ENCODE measurements around the gene C2orf69.
A peak's percentile ranks its signal among the peaks of the same experiment; 100 is the strongest.

C2orf69 gene

DNA sequence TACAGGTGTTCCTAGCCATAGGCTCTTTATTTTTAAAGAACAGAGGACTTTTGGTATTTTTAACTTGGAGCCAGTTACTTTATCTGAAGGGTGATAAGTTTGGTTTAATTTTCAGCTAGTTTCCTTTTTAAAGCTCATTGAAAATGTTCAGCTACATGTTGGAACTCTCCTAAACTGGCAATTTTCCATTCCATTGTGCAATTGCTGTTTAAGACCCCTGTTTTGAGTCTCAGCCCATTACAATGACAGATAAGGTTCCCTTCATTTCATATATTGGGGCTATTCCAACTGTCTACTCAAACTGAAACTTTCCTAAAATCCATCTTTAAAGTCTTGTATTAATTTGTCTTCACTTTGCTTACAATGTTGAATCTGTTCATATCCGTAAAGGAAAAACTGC, 55.9 kb downstream of the C2orf69 start:
- H3K4me3 ChIP-seq (ENCODE audit: low read depth, low read length): no peak overlapping the region
- TF ChIP-seq, protein P1, sequence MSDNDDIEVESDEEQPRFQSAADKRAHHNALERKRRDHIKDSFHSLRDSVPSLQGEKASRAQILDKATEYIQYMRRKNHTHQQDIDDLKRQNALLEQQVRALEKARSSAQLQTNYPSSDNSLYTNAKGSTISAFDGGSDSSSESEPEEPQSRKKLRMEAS (IDR thresholded peaks at IDR 0.05; ENCODE audit: low read depth, low read length): no peak
- TF ChIP-seq MYC (IDR thresholded peaks at IDR 0.05; ENCODE audit: low read depth, low read length): no peak
- DNase-seq (ENCODE audit: low read depth): no peak

DNA sequence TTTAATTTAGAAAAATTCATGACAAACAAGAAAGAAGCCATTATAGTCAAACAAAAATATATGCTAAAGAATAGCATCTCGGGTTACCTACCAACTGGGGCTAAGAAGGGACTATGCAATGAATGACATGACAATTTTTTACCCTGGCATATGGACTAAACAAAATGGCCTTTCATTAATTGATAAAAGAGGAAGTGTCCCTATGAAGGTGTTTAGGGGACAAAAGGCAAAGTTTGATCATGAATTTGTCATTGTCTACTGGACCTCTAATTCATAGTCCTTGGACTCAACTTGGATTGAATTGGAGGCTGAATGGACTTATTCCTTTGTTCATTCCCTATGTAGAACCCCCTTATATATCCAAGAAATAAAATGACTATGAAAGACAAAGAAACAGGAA, 57.0 kb downstream of the C2orf69 start:
- no peak for DNase-seq (ENCODE audit: low read depth)
- TF ChIP-seq, protein P1 (IDR thresholded peaks at IDR 0.05; ENCODE audit: low read depth, low read length): no peak
- no peak for TF ChIP-seq MYC (IDR thresholded peaks at IDR 0.05; ENCODE audit: low read depth, low read length)
- no peak for TF ChIP-seq POLR2A (IDR thresholded peaks at IDR 0.05; ENCODE audit: extremely low read depth, insufficient read length)
- TF ChIP-seq, protein P2, sequence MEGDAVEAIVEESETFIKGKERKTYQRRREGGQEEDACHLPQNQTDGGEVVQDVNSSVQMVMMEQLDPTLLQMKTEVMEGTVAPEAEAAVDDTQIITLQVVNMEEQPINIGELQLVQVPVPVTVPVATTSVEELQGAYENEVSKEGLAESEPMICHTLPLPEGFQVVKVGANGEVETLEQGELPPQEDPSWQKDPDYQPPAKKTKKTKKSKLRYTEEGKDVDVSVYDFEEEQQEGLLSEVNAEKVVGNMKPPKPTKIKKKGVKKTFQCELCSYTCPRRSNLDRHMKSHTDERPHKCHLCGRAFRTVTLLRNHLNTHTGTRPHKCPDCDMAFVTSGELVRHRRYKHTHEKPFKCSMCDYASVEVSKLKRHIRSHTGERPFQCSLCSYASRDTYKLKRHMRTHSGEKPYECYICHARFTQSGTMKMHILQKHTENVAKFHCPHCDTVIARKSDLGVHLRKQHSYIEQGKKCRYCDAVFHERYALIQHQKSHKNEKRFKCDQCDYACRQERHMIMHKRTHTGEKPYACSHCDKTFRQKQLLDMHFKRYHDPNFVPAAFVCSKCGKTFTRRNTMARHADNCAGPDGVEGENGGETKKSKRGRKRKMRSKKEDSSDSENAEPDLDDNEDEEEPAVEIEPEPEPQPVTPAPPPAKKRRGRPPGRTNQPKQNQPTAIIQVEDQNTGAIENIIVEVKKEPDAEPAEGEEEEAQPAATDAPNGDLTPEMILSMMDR (IDR thresholded peaks at IDR 0.05; ENCODE audit: low read depth, low read length): no peak
- H3K4me3 ChIP-seq (ENCODE audit: low read depth, low read length): no peak overlapping the region

DNA sequence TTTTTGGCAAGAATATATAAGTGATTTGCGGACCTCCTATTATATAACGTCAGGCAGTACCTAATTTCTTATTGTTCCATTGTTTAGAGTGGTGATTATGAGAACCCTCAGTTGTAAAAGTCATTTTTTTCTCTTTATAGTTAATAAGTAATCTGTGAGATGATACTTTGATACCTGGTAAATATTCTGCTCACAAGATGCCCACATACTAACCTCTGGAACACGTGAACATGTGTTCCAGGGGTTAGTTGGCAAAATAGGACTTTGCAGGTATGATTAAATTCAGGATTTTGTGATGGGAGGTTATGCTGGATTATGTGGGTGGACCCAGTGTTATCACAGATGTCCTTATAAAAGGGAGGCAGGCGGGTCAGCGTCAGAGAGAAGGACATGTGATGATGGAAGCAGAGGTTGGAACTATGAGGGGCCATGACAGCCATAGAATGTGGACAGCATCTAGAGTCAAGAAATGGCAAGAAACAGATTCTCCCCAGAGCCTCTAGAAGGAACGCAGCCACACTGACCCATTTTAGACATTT, 61.1 kb downstream of the C2orf69 start:
- TF ChIP-seq POLR2A (IDR thresholded peaks at IDR 0.05; ENCODE audit: extremely low read depth, insufficient read length): no peak
- TF ChIP-seq, protein P1 (IDR thresholded peaks at IDR 0.05; ENCODE audit: low read depth, low read length): no peak
- TF ChIP-seq, protein P2 (IDR thresholded peaks at IDR 0.05; ENCODE audit: low read depth, low read length): no peak
- TF ChIP-seq MYC (IDR thresholded peaks at IDR 0.05; ENCODE audit: low read depth, low read length): no peak

DNA sequence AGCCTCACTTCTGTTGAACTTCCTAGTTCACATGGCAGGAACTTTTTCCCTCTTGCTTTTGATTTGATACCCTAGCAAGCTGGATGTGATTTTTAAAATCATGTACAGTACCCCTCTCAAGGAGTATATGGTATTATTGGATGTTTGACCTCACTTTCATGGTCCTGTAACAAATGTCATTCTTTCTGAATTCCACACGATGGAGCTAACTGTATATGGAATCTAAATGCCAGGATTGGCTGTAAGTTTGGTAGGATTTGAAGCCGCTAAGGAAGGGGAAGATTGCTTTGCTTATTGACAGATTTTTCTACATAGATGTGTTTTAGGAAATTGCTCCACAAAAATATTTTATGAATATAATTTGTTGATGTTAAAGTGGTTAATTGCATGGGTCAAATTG, 62.6 kb downstream of the C2orf69 start:
- DNase-seq (ENCODE audit: low read depth): peak; percentile 39
- TF ChIP-seq POLR2A (IDR thresholded peaks at IDR 0.05; ENCODE audit: extremely low read depth, insufficient read length): no peak
- TF ChIP-seq, protein P1 (IDR thresholded peaks at IDR 0.05; ENCODE audit: low read depth, low read length): no peak
- no peak for TF ChIP-seq MYC (IDR thresholded peaks at IDR 0.05; ENCODE audit: low read depth, low read length)
- TF ChIP-seq, protein P2 (IDR thresholded peaks at IDR 0.05; ENCODE audit: low read depth, low read length): no peak
- no peak overlapping the region for H3K4me3 ChIP-seq (ENCODE audit: low read depth, low read length)

More for the DNA sequence above, 61.1 kb downstream of the C2orf69 start:
- H3K4me3 ChIP-seq (ENCODE audit: low read depth, low read length): no peak overlapping the region
- DNase-seq (ENCODE audit: low read depth): no peak

DNA sequence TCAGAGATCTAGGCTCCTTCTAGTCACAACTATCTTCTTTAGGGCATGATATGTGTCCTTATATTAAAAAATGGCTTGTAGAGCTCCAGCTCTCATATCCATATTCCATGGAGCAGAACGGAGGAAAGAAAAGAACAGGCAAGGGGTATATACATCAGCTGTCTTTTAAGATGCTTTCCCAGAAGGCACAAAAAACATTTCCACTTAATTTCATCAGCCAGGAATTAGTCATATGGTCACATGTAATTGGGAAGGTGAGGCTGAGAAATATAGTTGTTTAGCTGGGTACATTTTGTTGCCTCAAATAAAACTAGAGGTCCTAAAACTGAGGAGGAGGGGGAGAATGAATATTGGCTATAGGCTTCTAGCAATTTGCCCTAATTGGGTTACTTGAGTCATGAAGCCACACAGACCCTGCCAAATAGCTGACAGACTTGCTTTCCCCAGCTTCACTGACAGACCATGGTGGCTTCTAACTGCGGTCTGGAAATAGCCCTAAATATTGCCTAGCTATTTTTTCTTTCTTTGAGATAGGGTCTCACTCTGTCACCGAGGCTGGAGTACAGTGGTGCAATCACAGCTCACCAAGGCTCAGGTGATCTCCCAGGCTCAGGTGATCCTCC, 64.3 kb downstream of the C2orf69 start:
- TF ChIP-seq POLR2A (IDR thresholded peaks at IDR 0.05; ENCODE audit: extremely low read depth, insufficient read length): no peak
- no peak for DNase-seq (ENCODE audit: low read depth)

More for the DNA sequence above, 64.3 kb downstream of the C2orf69 start:
- no peak overlapping the region for H3K4me3 ChIP-seq (ENCODE audit: low read depth, low read length)

All from NB4 (cell line).